Upper lobe of left lung (tissue), 4 donors: Measurements from ENCODE around the gene HMGXB4.

Experiments
- CTCF ChIP-seq, 6 experiments: fragments of 450-650 bp in 4 of 6; fragments of 200-600 bp in 2 of 6; sonication (generic) in 2 of 6; IDR thresholded peaks; one replicate each; pipeline ENCODE4 v1.5.1; 2016 to 2019; ENCODE audit warnings: antibody characterized with exemption in 6 of 6
- EP300 ChIP-seq, 4 donors: sonication (generic); formaldehyde crosslinking; IDR thresholded peaks; one replicate each; pipeline ENCODE4 v1.5.1; 2017; ENCODE audit warnings: antibody characterized with exemption in 4 of 4, control low read depth in 2 of 4
- POLR2A ChIP-seq, 4 donors: fragments of 450-650 bp; IDR thresholded peaks; one replicate each; pipeline ENCODE4 v1.5.1; 2016 to 2017; ENCODE audit warnings: antibody characterized with exemption in 4 of 4, mild to moderate bottlenecking in 2 of 4
- POLR2AphosphoS5 ChIP-seq, 2 donors: sonication (generic); formaldehyde crosslinking; IDR thresholded peaks; one replicate each; pipeline ENCODE4 v1.5.1; 2017; ENCODE audit warnings: antibody characterized with exemption in 2 of 2

DNA sequence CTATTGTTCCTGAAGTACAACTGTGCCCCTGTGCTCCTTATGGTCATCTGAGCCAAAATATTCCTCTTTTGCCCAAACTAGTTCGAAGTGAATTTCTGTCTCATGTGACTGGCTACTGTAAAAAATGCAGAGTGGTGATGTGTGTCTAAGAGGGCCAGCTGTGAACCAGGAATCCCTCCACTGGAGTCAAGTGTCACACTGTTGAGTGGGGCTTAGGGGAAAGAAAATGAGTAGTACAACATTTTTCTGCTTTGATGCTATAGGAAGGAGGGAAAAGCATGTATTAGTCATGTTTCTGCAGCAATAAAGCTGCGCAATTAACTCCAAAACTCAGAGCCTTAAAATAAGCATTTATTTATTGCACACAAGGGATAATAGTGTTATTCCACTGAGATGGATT is 39.8 kb upstream of the HMGXB4 start:
- TF ChIP-seq CTCF (IDR thresholded peaks at IDR 0.05) (no peak), POLR2A (IDR thresholded peaks at IDR 0.05) (no peak), POLR2AphosphoS5 (IDR thresholded peaks at IDR 0.05) (no peak), EP300 (IDR thresholded peaks at IDR 0.05) (no peak)
